Gastrocnemius medialis (tissue), 4 donors: ENCODE data around the gene SYCE1L.

Source experiments
- CTCF ChIP-seq, 5 experiments: fragments of 450-650 bp in 3 of 5; fragments of 200-600 bp in 2 of 5; sonication (generic) in 2 of 5; IDR thresholded peaks in 4 of 5; conservative IDR thresholded peaks in 1 of 5; 1 replicate in 4 of 5; 2 replicates in 1 of 5; pipeline ENCODE4 v1.5.1; 2016 to 2019; ENCODE audit warnings: antibody characterized with exemption in 5 of 5, mild to moderate bottlenecking in 3 of 5, moderate library complexity in 3 of 5
- POLR2A ChIP-seq, 2 donors: fragments of 450-650 bp; IDR thresholded peaks; one replicate each; pipeline ENCODE4 v1.6.1; 2017; ENCODE audit warnings: antibody characterized with exemption in 2 of 2, mild to moderate bottlenecking in 2 of 2, moderate library complexity in 2 of 2

GRCh38 chr16:77157346-77158058 lies 41.7 kb upstream of the SYCE1L start:
- TF ChIP-seq CTCF (IDR thresholded peaks at IDR 0.05 in 4 of 5, conservative IDR thresholded peaks at IDR 0.05 in 1 of 5), result no peak
- no peak for TF ChIP-seq POLR2A (IDR thresholded peaks at IDR 0.05)
